H1 (cell line): ENCODE data around the gene VPS51. TPM values are rescaled to one million over a fixed set of nuclear protein-coding genes. Genes with fewer than 3 reads are reported as not detected.

Experiments
- CTCF ChIA-PET: fragments of 300-600 bp; sonication (Branson Sonifier 250); formaldehyde crosslinking; loops from one replicate; lab custom pipeline; 2021; ENCODE audit not compliant: partially characterized antibody; lab: Charles Lee
- POLR2A ChIA-PET: fragments of 300-600 bp; sonication (Branson Sonifier 250); formaldehyde crosslinking; loops from one replicate; lab custom pipeline; 2021; ENCODE audit warnings: inconsistent platforms; ENCODE audit not compliant: partially characterized antibody; lab: Charles Lee
- DNase-seq, 2 experiments: peaks; one replicate each; pipeline versions ENCODE4 v3.0.0 to v3.0.0-alpha.2; 2010 to 2022; ENCODE audit warnings: low spot score in 2 of 2, low read depth in 1 of 2, mixed read lengths in 1 of 2
- FAIRE-seq: peaks from 2 replicates; lab custom pipeline; 2011; peaks lifted over from hg19 to GRCh38; lab: Jason Lieb, UNC
- H2AFZ ChIP-seq: 2 replicates; pipeline ENCODE4 v1.8.1; 2012; ENCODE audit warnings: low read length, inconsistent platforms
- H2AK5ac ChIP-seq: 2 replicates; pipeline ENCODE4 v1.6.1; 2013; ENCODE audit warnings: low read depth, low read length
- H2BK120ac ChIP-seq: replicated peaks from 2 replicates; pipeline ENCODE3; 2013; ENCODE audit warnings: low read depth, low read length, inconsistent platforms
- H2BK12ac ChIP-seq: 2 replicates; pipeline ENCODE4 v1.6.1; 2013; ENCODE audit warnings: low read depth, low read length
- H2BK15ac ChIP-seq: 2 replicates; pipeline ENCODE4 v1.6.1; 2013; ENCODE audit warnings: low read length
- H2BK20ac ChIP-seq: 2 replicates; pipeline ENCODE4 v1.6.1; 2013; ENCODE audit warnings: low read length
- H2BK5ac ChIP-seq: 2 replicates; pipeline ENCODE4 v1.6.1; 2013; ENCODE audit warnings: low read depth, low read length
- H3K14ac ChIP-seq: 2 replicates; pipeline ENCODE4 v1.6.1; 2013; ENCODE audit warnings: inconsistent platforms; ENCODE audit not compliant: insufficient read length
- H3K18ac ChIP-seq: 2 replicates; pipeline ENCODE4 v1.6.1; 2013; ENCODE audit warnings: low read length; ENCODE audit errors: extremely low read depth
- H3K23ac ChIP-seq: 2 replicates; pipeline ENCODE4 v1.6.1; 2013; ENCODE audit warnings: inconsistent platforms; ENCODE audit not compliant: insufficient read length
- H3K23me2 ChIP-seq: 2 replicates; pipeline ENCODE4 v1.6.1; 2013; ENCODE audit warnings: low read depth, low read length
- H3K27ac ChIP-seq: 2 replicates; pipeline ENCODE4 v1.6.1; 2011; ENCODE audit warnings: low read depth, low read length, inconsistent platforms
- H3K27me3 ChIP-seq, 4 experiments: replicated peaks in 1 of 4; 1 replicate in 1 of 4; 2 replicates in 3 of 4; pipeline versions ENCODE4 v1.6.1 to v1.8.1; 2011 to 2013; ENCODE audit warnings: low read length in 3 of 4, mild to moderate bottlenecking in 3 of 4, inconsistent platforms in 2 of 4, mixed read lengths in 2 of 4, moderate library complexity in 1 of 4; ENCODE audit not compliant: control insufficient read depth in 3 of 4, insufficient read depth in 3 of 4; ENCODE audit errors: extremely low read depth in 1 of 4
- H3K36me3 ChIP-seq, 4 experiments: 2 replicates each; pipeline versions ENCODE4 v1.6.1 to v1.8.1; 2011 to 2013; ENCODE audit warnings: mild to moderate bottlenecking in 4 of 4, low read length in 3 of 4, moderate library complexity in 2 of 4, control low read depth in 1 of 4, inconsistent platforms in 1 of 4; ENCODE audit not compliant: insufficient read depth in 4 of 4, control insufficient read depth in 2 of 4
- H3K4ac ChIP-seq: replicated peaks from 2 replicates; pipeline ENCODE3; 2013; ENCODE audit warnings: low read length, low read depth, mixed read lengths, inconsistent platforms; ENCODE audit not compliant: insufficient read length
- H3K4me1 ChIP-seq, 4 experiments: replicated peaks in 1 of 4; 1 replicate in 1 of 4; 2 replicates in 3 of 4; pipeline versions ENCODE4 v1.6.1 to v1.8.1; 2011 to 2013; ENCODE audit warnings: low read length in 3 of 4, inconsistent platforms in 2 of 4, mixed read lengths in 1 of 4; ENCODE audit not compliant: insufficient read depth in 4 of 4, control insufficient read depth in 3 of 4
- H3K4me2 ChIP-seq, 2 experiments: 2 replicates each; pipeline versions ENCODE4 v1.6.1 to v1.8.1; 2011 to 2013; ENCODE audit warnings: low read depth in 2 of 2, low read length in 2 of 2, control low read depth in 1 of 2, inconsistent platforms in 1 of 2, mild to moderate bottlenecking in 1 of 2; ENCODE audit not compliant: insufficient read depth in 1 of 2
- H3K4me3 ChIP-seq, 4 experiments: fragments of 200-600, 300-600 bp in 1 of 4; sonication (generic), shearing (Covaris generic), sonication (Bioruptor Twin) in 1 of 4; 2 replicates each; pipeline versions ENCODE4 v1.5.1 to v1.8.1; 2011 to 2016; ENCODE audit warnings: low read length in 4 of 4, low read depth in 3 of 4, control low read depth in 2 of 4, inconsistent platforms in 2 of 4, mild to moderate bottlenecking in 2 of 4, mixed read lengths in 1 of 4, moderate library complexity in 1 of 4; ENCODE audit not compliant: insufficient read depth in 2 of 4; ENCODE audit errors: extremely low read depth in 1 of 4
- H3K56ac ChIP-seq: replicated peaks from 2 replicates; pipeline ENCODE3; 2013; ENCODE audit warnings: low read depth, mild to moderate bottlenecking, mixed read lengths, low read length, inconsistent platforms; ENCODE audit not compliant: insufficient read length
- H3K79me1 ChIP-seq: 2 replicates; pipeline ENCODE4 v1.6.1; 2013; ENCODE audit warnings: low read depth, low read length, control low read depth
- H3K79me2 ChIP-seq, 2 experiments: 2 replicates each; pipeline versions ENCODE4 v1.6.1 to v1.8.1; 2012 to 2013; ENCODE audit warnings: low read length in 2 of 2, mild to moderate bottlenecking in 2 of 2, inconsistent platforms in 1 of 2; ENCODE audit not compliant: insufficient read depth in 2 of 2, control insufficient read depth in 1 of 2
- H3K9ac ChIP-seq, 4 experiments: replicated peaks in 1 of 4; 1 replicate in 1 of 4; 2 replicates in 3 of 4; pipeline versions ENCODE4 v1.6.1 to v1.8.1; 2011 to 2013; ENCODE audit warnings: low read depth in 3 of 4, low read length in 3 of 4, control low read depth in 2 of 4, mild to moderate bottlenecking in 2 of 4, moderate library complexity in 2 of 4, inconsistent platforms in 1 of 4; ENCODE audit errors: extremely low read depth in 1 of 4
- H3K9me3 ChIP-seq, 2 experiments: 2 replicates each; pipeline versions ENCODE4 v1.6.1 to v1.8.1; 2012 to 2013; ENCODE audit warnings: mild to moderate bottlenecking in 2 of 2, moderate library complexity in 2 of 2, control low read depth in 1 of 2, inconsistent platforms in 1 of 2, low read depth in 1 of 2, low read length in 1 of 2, mixed read lengths in 1 of 2; ENCODE audit not compliant: insufficient read depth in 2 of 2
- H4K20me1 ChIP-seq, 2 experiments: replicated peaks in 1 of 2; 2 replicates each; pipeline versions ENCODE3 to v1.8.1; 2011 to 2013; ENCODE audit warnings: inconsistent platforms in 2 of 2, low read length in 2 of 2, mild to moderate bottlenecking in 1 of 2; ENCODE audit not compliant: insufficient read depth in 2 of 2, control insufficient read depth in 1 of 2
- H4K5ac ChIP-seq: 2 replicates; pipeline ENCODE4 v1.6.1; 2013; ENCODE audit warnings: low read length, low read depth, mixed read lengths, inconsistent platforms; ENCODE audit not compliant: insufficient read length
- H4K8ac ChIP-seq: 2 replicates; pipeline ENCODE4 v1.8.0; 2013; ENCODE audit warnings: mild to moderate bottlenecking, moderate library complexity, low read length, inconsistent platforms; ENCODE audit not compliant: insufficient read depth; ENCODE audit errors: extremely low read depth
- H4K91ac ChIP-seq: replicated peaks from 2 replicates; pipeline ENCODE3; 2013; ENCODE audit warnings: low read length, mixed read lengths, inconsistent platforms; ENCODE audit not compliant: insufficient read length
- BRCA1 ChIP-seq: IDR thresholded peaks from 2 replicates; pipeline ENCODE4 v1.6.1; 2012; ENCODE audit warnings: low read depth, low read length, improper control_type of control experiment
- CTBP2 ChIP-seq: IDR thresholded peaks from 2 replicates; pipeline ENCODE4 v1.7.0; 2011; ENCODE audit warnings: borderline replicate concordance, mild to moderate bottlenecking, moderate library complexity, mixed read lengths, low read length; ENCODE audit not compliant: insufficient read depth, insufficient read length
- NANOG ChIP-seq: IDR thresholded peaks from 2 replicates; pipeline ENCODE4 v1.6.1; 2011; ENCODE audit warnings: low read length, low read depth, mild to moderate bottlenecking, inconsistent platforms; ENCODE audit not compliant: insufficient read depth, poor library complexity, severe bottlenecking
- RBBP5 ChIP-seq: IDR thresholded peaks from 2 replicates; pipeline ENCODE4 v1.7.1; 2012; ENCODE audit warnings: low read depth, mild to moderate bottlenecking, inconsistent platforms, low read length, moderate library complexity, borderline replicate concordance
- SP4 ChIP-seq: IDR thresholded peaks from 2 replicates; pipeline ENCODE4 v1.6.1; 2012; ENCODE audit warnings: low read length, inconsistent platforms
- TEAD4 ChIP-seq: IDR thresholded peaks from 2 replicates; pipeline ENCODE4 v1.6.1; 2012; ENCODE audit warnings: low read depth, low read length, inconsistent platforms, mixed read lengths
- WGBS, 2 experiments: shearing (Covaris generic) in 1 of 2; methylation state at CpG; one replicate each; pipeline versions ENCODE4 v1.1.6 to v1.1.7; 2013 to 2015; ENCODE audit warnings: low lambda C conversion rate in 2 of 2, mixed read lengths in 2 of 2, inconsistent platforms in 1 of 2, low coverage in 1 of 2, missing lambda C conversion rate in 1 of 2; ENCODE audit not compliant: insufficient replicate concordance in 2 of 2, insufficient coverage in 1 of 2, insufficient read length in 1 of 2; ENCODE audit errors: extremely low coverage in 1 of 2, missing lambda C conversion rate in 1 of 2; 5-methylcytosine and 5-hydroxymethylcytosine counted together
- polyA plus RNA-seq, 7 experiments: library from polyadenylated mRNA; depleted of rRNA in 3 of 7; stranded (reverse) in 5 of 7; unstranded in 2 of 7; fragments of >200 nt in 5 of 7; fragments of 200-250 nt in 2 of 7; gene quantifications; 1 replicate in 5 of 7; 2 replicates in 1 of 7; 4 replicates in 1 of 7; pipeline versions ENCODE4 v1.2.1 to v1.2.3, GENCODE V29; 2011 to 2013; ENCODE audit warnings: missing spikeins in 2 of 7, mixed read lengths in 2 of 7
- total RNA-seq: library from RNA; stranded (reverse); fragmentation: NEBNext Ultra II Directional; extraction: Animal tissue kit (Norgen Biotek cat#: 25700); gene quantifications from 2 replicates; pipeline ENCODE4 v1.2.1, GENCODE V29; 2021
- TF ChIP-seq, protein P1 (sequence below): IDR thresholded peaks from 2 replicates; pipeline ENCODE4 v1.6.1; 2012; ENCODE audit warnings: inconsistent platforms

VPS51 gene
- total and polyA plus RNA-seq, 2 of the 8 experiments (the other 6 are each of a cell fraction or from before 2014, with no cell fraction given) = 97.4 to 142 TPM

DNA sequence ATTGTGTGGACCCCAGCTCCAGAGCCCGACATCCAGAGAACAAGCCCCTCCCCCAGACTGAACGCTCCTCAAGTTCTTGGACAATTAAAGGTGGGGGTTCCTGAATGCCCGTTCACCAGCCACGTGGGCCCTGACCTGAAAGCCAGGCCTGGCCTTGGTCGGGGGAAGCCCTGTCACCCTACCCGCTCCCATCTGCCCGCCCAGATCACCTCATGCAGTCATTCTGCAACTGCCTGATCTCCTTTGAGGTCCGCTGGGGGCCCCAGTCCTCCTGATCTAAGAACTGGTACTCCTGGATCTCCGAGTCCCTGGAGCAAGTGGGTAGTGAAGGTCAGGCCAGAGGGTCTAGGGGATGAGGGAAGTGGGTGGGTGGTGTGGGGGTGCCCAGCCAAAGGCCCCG, 28.6 kb upstream of the VPS51 start:
- no peaks in the 10 kb centered on the region for H3K79me2 ChIP-seq
- no peaks in the 10 kb centered on the region for H3K79me1 ChIP-seq
- 0 out of 2 replicates have a peak overlapping the region, but pooled peaks have one; percentile 81 for H4K8ac ChIP-seq
- H3K4me1 ChIP-seq = peaks cover 5 to 23% (median 17%) of the 10 kb centered on the region in 4 experiments
- 86% methylated on average over 8 of the region's 10 CpGs; no CpG with 5 or more reads in 1 of the 2 experiments for WGBS, 2 experiments
- H4K5ac ChIP-seq = no peak overlapping the region
- no peaks in the 10 kb centered on the region for H3K36me3 ChIP-seq
- no peaks in the 10 kb centered on the region for H3K23me2 ChIP-seq
- H3K9ac ChIP-seq = 0 out of 7 replicates have a peak overlapping the region, but pooled peaks of 1 of the 4 experiments have one; percentile 1
- H3K18ac ChIP-seq = peak overlapping the region; percentile 87
- H2BK15ac ChIP-seq = peak overlapping the region; percentile 61; the same call in 1 of the 2 replicates
- peak overlapping the region; percentile 76 for H3K4ac ChIP-seq
- H4K91ac ChIP-seq = peak overlapping the region; percentile 63
- H2BK12ac ChIP-seq = peak overlapping the region; percentile 90; the same call in 1 of the 2 replicates
- peak overlapping the region in 1 of 4 experiments; percentile 34; a peak in 1 of 8 replicates for H3K4me3 ChIP-seq
- H2AFZ ChIP-seq = no peak overlapping the region; the same call in 1 of the 2 replicates
- H3K27ac ChIP-seq = peak overlapping the region; percentile 71; the same call in 1 of the 2 replicates
- H2BK20ac ChIP-seq = no peak overlapping the region
- FAIRE-seq (no peak), DNase-seq (no peak)
- H2AK5ac ChIP-seq = no peak overlapping the region
- ChIA-PET POLR2A (interaction anchor here (1.0 to 21.6 kb wide), 3 partner anchors 9 to 25 kb away, joined by 4 to 230 read pairs (median 21); partner anchors contain the start of gene VPS51), CTCF (interaction anchor here (2.0 to 3.1 kb wide), 2 partner anchors 10 kb away, joined by 6 to 21 read pairs; no protein-coding TSS in a partner anchor)
- no peak overlapping the region for H2BK120ac ChIP-seq
- no peak overlapping the region for H3K56ac ChIP-seq
- no peaks in the 10 kb centered on the region for H4K20me1 ChIP-seq
- H3K4me2 ChIP-seq = peak overlapping the region; percentile 31 to 55; a peak in 3 of 4 replicates
- no peak overlapping the region for H3K23ac ChIP-seq
- H3K14ac ChIP-seq = no peak overlapping the region
- H2BK5ac ChIP-seq = peak overlapping the region; percentile 69; the same call in 1 of the 2 replicates
- no peaks in the 10 kb centered on the region for H3K27me3 ChIP-seq
- H3K9me3 ChIP-seq = no peaks in the 10 kb centered on the region
- TF ChIP-seq BRCA1 = no peak
- TF ChIP-seq, protein P1, sequence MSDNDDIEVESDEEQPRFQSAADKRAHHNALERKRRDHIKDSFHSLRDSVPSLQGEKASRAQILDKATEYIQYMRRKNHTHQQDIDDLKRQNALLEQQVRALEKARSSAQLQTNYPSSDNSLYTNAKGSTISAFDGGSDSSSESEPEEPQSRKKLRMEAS = peak; percentile 8; the same call in 1 of the 2 replicates
- no peak for TF ChIP-seq SP4
- TF ChIP-seq CTBP2 = no peak
- TF ChIP-seq RBBP5 = no peak
- no peak for TF ChIP-seq TEAD4
- no peak for TF ChIP-seq NANOG
